ENCODE data around the gene S100PBP. TPM values are rescaled to one million over a fixed set of nuclear protein-coding genes. Genes with fewer than 3 reads are reported as not detected.

The S100PBP gene
- total and polyA plus RNA-seq, 2 donors (not counting 3 experiments of a cell fraction or from before 2014, with no cell fraction given) = 15.4 to 38.6 TPM

DNA sequence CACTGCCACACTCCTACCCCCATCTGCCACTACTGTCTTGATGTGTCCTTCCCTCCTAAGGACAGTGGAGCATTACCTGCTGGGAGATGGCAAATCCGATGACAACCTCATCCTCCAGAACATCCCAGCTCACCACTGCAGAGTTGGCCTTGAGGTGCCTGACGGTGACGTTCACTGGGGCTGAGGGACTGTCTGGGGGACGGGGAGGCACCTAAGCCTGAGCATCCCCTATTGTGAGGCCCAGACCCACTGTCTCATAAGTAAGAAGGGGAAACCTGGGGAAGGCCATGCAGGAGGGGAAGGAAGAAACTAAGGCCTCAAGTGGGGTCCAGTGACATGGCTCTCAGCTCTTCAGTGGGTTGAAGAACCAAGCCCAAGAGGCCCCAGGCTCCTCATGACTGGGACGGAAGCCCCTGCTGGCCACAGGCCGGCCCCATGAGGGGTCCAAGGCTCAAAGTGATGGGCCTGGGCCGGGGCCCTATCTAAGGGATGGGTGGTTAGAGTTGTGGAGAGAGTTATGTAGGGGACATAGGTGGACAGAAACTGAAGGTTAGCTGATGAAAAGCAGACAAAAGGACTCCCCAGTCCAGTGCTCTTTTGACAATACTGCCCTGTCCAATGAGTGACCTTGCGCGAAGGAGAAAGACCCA, 51.5 kb downstream of the S100PBP start:
- Histone ChIP-seq H3K4me1 (ENCODE audit: control insufficient read depth, extremely low read depth, insufficient read depth, low read length) (no peaks in the 10 kb centered on the region), H3K27ac (ENCODE audit: insufficient read depth, low read depth, low read length) (no peak overlapping the region), H3K4me3 (replicated peaks in 1 of 3; ENCODE audit: insufficient read depth in 1 of 3, low read depth in 1 of 3, low read length in 3 of 3) (no peak overlapping the region), H3K79me2 (ENCODE audit: control insufficient read depth, insufficient read depth, low read length) (no peaks in the 10 kb centered on the region), H3K4me2 (ENCODE audit: insufficient read depth, low read length) (no peak overlapping the region), H3K9me3 (replicated peaks; ENCODE audit: control insufficient read depth, insufficient read depth, low read length) (no peaks in the 10 kb centered on the region), H3K36me3 (ENCODE audit: control insufficient read depth in 2 of 2, extremely low read depth in 1 of 2, insufficient read depth in 2 of 2, low read length in 2 of 2) (no peaks in the 10 kb centered on the region), H2AFZ (ENCODE audit: low read depth, low read length) (no peak overlapping the region), H3K9ac (replicated peaks; ENCODE audit: extremely low read depth, insufficient read depth, low read length) (no peak overlapping the region), H4K20me1 (replicated peaks; ENCODE audit: control insufficient read depth, extremely low read depth, insufficient read depth, low read length) (no peaks in the 10 kb centered on the region), H3K9me1 (replicated peaks; ENCODE audit: control insufficient read depth, extremely low read depth, insufficient read depth, low read length) (no peaks in the 10 kb centered on the region), H3K27me3 (ENCODE audit: control insufficient read depth in 2 of 2, insufficient read depth in 2 of 2, low read length in 2 of 2) (peaks cover 14 to 15% of the 10 kb centered on the region in 2 experiments)
- DNase-seq (ENCODE audit: low read depth, low spot score) (no peak), FAIRE-seq (no peak)
- no TSS peak for BruUV-seq (replicated peaks)
- intact Hi-C loops (cut with micrococcal nuclease) (no loop called here), dilution Hi-C loops (cut with MboI; ENCODE audit: extremely low pct_ligation_motif_present, low sequenced_read_pairs) (no loop called here)
- TF ChIP-seq POLR2A (IDR thresholded peaks at IDR 0.05; ENCODE audit: low read depth, low read length) = no peak
- ChIA-PET POLR2A (no interaction called here), CTCF (no interaction called here)

DNA sequence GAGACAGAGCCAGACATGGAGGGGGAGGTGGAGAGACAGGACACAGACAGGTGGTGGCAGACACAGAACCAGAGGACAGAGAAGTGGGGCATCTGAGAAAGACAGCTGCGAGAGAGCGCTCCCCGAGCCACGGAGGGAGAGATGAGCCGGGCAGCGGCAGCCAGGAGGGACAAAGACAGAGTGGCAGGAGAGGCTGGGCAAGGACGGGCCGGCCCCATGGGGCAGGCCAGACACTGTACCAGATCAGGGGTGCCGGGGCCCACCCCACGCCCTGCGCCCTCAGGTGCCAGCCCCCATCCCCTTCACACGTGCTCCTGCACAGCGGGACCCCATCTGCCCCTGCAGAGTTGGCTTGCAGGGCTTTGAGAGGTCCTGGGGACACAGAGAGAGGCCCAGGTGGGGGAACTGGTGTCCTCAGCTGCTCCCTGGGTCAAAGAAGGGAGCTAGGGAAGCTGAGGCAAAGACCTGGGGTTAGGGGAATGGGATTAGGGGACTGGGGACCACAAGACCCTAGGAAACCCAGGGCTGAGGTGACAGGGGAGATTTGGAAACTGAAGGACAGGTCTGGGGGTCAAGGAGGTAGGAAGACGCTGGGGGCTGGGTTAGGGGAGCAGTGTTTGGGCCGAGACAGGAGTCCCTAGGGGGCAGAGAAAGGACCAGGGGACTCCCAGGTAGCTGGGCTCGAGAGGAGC, 52.6 kb downstream of the S100PBP start:
- TF ChIP-seq, protein P1, sequence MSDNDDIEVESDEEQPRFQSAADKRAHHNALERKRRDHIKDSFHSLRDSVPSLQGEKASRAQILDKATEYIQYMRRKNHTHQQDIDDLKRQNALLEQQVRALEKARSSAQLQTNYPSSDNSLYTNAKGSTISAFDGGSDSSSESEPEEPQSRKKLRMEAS (IDR thresholded peaks at IDR 0.05; ENCODE audit: insufficient read depth, insufficient read length) = no peak
- TF ChIP-seq JUN (IDR thresholded peaks at IDR 0.05; ENCODE audit: borderline replicate concordance, insufficient read depth, insufficient read length, low read depth) (no peak), POLR2A (IDR thresholded peaks at IDR 0.05; ENCODE audit: low read depth, low read length) (no peak), GATA2 (IDR thresholded peaks at IDR 0.05; ENCODE audit: insufficient read depth, insufficient read length, low read depth, low read length) (no peak), FOS (IDR thresholded peaks at IDR 0.05; ENCODE audit: borderline replicate concordance, insufficient read depth, low read length) (no peak), EZH2 (IDR thresholded peaks at IDR 0.05; ENCODE audit: borderline replicate concordance, low read depth, low read length, severe bottlenecking) (no peak), POLR2AphosphoS5 (IDR thresholded peaks at IDR 0.05; ENCODE audit: insufficient read depth, low read depth, low read length) (no peak), MYC (IDR thresholded peaks at IDR 0.05; ENCODE audit: low read depth, low read length) (no peak)
- TF ChIP-seq, protein P2, sequence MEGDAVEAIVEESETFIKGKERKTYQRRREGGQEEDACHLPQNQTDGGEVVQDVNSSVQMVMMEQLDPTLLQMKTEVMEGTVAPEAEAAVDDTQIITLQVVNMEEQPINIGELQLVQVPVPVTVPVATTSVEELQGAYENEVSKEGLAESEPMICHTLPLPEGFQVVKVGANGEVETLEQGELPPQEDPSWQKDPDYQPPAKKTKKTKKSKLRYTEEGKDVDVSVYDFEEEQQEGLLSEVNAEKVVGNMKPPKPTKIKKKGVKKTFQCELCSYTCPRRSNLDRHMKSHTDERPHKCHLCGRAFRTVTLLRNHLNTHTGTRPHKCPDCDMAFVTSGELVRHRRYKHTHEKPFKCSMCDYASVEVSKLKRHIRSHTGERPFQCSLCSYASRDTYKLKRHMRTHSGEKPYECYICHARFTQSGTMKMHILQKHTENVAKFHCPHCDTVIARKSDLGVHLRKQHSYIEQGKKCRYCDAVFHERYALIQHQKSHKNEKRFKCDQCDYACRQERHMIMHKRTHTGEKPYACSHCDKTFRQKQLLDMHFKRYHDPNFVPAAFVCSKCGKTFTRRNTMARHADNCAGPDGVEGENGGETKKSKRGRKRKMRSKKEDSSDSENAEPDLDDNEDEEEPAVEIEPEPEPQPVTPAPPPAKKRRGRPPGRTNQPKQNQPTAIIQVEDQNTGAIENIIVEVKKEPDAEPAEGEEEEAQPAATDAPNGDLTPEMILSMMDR (IDR thresholded peaks at IDR 0.05; ENCODE audit: extremely low read depth in 1 of 2, insufficient read depth in 1 of 2, low read depth in 1 of 2, low read length in 2 of 2) = no peak
- H3K4me1 ChIP-seq (ENCODE audit: control insufficient read depth, extremely low read depth, insufficient read depth, low read length) = no peaks in the 10 kb centered on the region
- H4K20me1 ChIP-seq (replicated peaks; ENCODE audit: control insufficient read depth, extremely low read depth, insufficient read depth, low read length) = no peaks in the 10 kb centered on the region
- no peak overlapping the region for H3K27ac ChIP-seq (ENCODE audit: insufficient read depth, low read depth, low read length)
- H3K27me3 ChIP-seq (ENCODE audit: control insufficient read depth in 2 of 2, insufficient read depth in 2 of 2, low read length in 2 of 2) = peaks cover 14 to 17% of the 10 kb centered on the region in 2 experiments
- FAIRE-seq (no peak), DNase-seq (ENCODE audit: low read depth, low spot score) (no peak)
- H3K79me2 ChIP-seq (ENCODE audit: control insufficient read depth, insufficient read depth, low read length) = no peaks in the 10 kb centered on the region
- dilution Hi-C loops (cut with MboI; ENCODE audit: extremely low pct_ligation_motif_present, low sequenced_read_pairs) (no loop called here), intact Hi-C loops (cut with micrococcal nuclease) (no loop called here)
- H3K9me3 ChIP-seq (replicated peaks; ENCODE audit: control insufficient read depth, insufficient read depth, low read length) = no peaks in the 10 kb centered on the region
- POLR2A ChIA-PET = no interaction called here
- no peaks in the 10 kb centered on the region for H3K36me3 ChIP-seq (ENCODE audit: control insufficient read depth in 2 of 2, extremely low read depth in 1 of 2, insufficient read depth in 2 of 2, low read length in 2 of 2)
- CTCF ChIA-PET = interaction anchor here (1.3 to 3.3 kb wide), 2 partner anchors 158 to 211 kb away, joined by 3 to 32 read pairs; partner anchors contain the start of gene AZIN2
- no peak overlapping the region for H3K4me2 ChIP-seq (ENCODE audit: insufficient read depth, low read length)
- H3K9me1 ChIP-seq (replicated peaks; ENCODE audit: control insufficient read depth, extremely low read depth, insufficient read depth, low read length) = no peaks in the 10 kb centered on the region
- H3K4me3 ChIP-seq (replicated peaks in 1 of 3; ENCODE audit: insufficient read depth in 1 of 3, low read depth in 1 of 3, low read length in 3 of 3) = peak overlapping the region in 1 of 3 experiments; percentile 9
- H2AFZ ChIP-seq (ENCODE audit: low read depth, low read length) = no peak overlapping the region
- BruUV-seq (replicated peaks) = no TSS peak
- H3K9ac ChIP-seq (replicated peaks; ENCODE audit: extremely low read depth, insufficient read depth, low read length) = no peak overlapping the region
